SK-N-SH (cell line): ENCODE results near the gene TTC39A.

Experiments used
- CHD2 ChIP-seq: fragments of 150-350 bp; IDR thresholded peaks from 2 replicates; pipeline ENCODE4 v1.6.1; 2018; ENCODE audit warnings: low read length; ENCODE audit not compliant: partially characterized antibody
- CTCF ChIP-seq: fragments of 200-600 bp; sonication (generic); IDR thresholded peaks from 2 replicates; pipeline ENCODE4 v1.6.1; 2017; ENCODE audit warnings: antibody characterized with exemption, mild to moderate bottlenecking, moderate library complexity
- ELF1 ChIP-seq: IDR thresholded peaks from 2 replicates; pipeline ENCODE4 v1.4.0; 2012
- EZH2phosphoT487 ChIP-seq: fragments of 200-600 bp; sonication (generic); IDR thresholded peaks from 2 replicates; pipeline ENCODE4 v1.6.1; 2017; ENCODE audit warnings: low read depth, mixed run types, mild to moderate bottlenecking, antibody characterized with exemption, moderate library complexity, borderline replicate concordance
- FOXJ3 ChIP-seq: sonication (generic); formaldehyde crosslinking; IDR thresholded peaks from 2 replicates; pipeline ENCODE4 v1.5.1; 2020; ENCODE audit warnings: mild to moderate bottlenecking, missing genetic modification reagents
- FOXM1 ChIP-seq: IDR thresholded peaks from 2 replicates; pipeline ENCODE4 v1.4.0; 2012; ENCODE audit warnings: low read depth, mild to moderate bottlenecking
- JUND ChIP-seq: IDR thresholded peaks from 2 replicates; pipeline ENCODE4 v1.4.0; 2012
- MXI1 ChIP-seq: IDR thresholded peaks from 2 replicates; pipeline ENCODE4 v1.6.1; 2012; ENCODE audit warnings: mild to moderate bottlenecking, low read depth, low read length, improper control_type of control experiment
- NFIC ChIP-seq: IDR thresholded peaks from 2 replicates; pipeline ENCODE4 v1.4.0; 2012; ENCODE audit warnings: borderline replicate concordance
- RAD21 ChIP-seq: IDR thresholded peaks from 2 replicates; pipeline ENCODE4 v1.6.1; 2012; ENCODE audit warnings: mild to moderate bottlenecking, low read length
- TAF1 ChIP-seq: IDR thresholded peaks from 2 replicates; pipeline ENCODE4 v1.6.1; 2012; ENCODE audit warnings: low read depth, mild to moderate bottlenecking, low read length, moderate library complexity, borderline replicate concordance
- USF2 ChIP-seq: fragments of 150-350 bp; IDR thresholded peaks from 2 replicates; pipeline ENCODE4 v1.6.1; 2017; ENCODE audit warnings: antibody characterized with exemption, low read length, low read depth, borderline replicate concordance
- TF ChIP-seq, protein P1 (sequence below): IDR thresholded peaks from 2 replicates; pipeline ENCODE4 v1.4.0; 2012; ENCODE audit warnings: low read depth
- TF ChIP-seq, protein P2 (sequence below): IDR thresholded peaks from 2 replicates; pipeline ENCODE4 v1.4.0; 2012; ENCODE audit warnings: low read depth, borderline replicate concordance

DNA sequence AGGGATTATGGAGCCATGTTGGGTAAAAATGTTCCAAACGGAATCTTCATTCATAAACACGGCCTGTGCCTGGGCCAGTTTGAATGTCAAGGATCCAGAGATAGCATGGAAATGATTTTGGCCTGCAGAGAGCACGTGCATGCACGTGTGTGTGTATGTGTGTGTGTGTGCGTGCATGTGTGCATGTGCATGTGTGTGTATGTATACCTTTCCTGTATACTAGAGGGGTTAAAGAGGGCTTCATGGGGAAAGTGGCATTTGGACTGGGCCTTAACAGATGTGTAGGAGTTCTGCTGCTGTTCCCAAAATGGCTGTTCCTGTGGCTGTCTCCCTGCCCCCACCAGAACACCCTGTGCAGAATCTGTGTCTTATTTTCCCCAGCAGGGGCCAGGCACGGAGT is 21.7 kb downstream of the TTC39A start:
- TF ChIP-seq CHD2: no peak
- no peak for TF ChIP-seq ELF1
- no peak for TF ChIP-seq NFIC
- no peak for TF ChIP-seq CTCF
- TF ChIP-seq USF2: no peak
- TF ChIP-seq FOXM1: no peak
- TF ChIP-seq TAF1: no peak
- TF ChIP-seq RAD21: no peak
- TF ChIP-seq, protein P1, sequence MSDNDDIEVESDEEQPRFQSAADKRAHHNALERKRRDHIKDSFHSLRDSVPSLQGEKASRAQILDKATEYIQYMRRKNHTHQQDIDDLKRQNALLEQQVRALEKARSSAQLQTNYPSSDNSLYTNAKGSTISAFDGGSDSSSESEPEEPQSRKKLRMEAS: no peak
- TF ChIP-seq FOXJ3 (CRISPR knock-in tag): no peak
- TF ChIP-seq MXI1: no peak
- no peak for TF ChIP-seq EZH2phosphoT487
- TF ChIP-seq, protein P2, sequence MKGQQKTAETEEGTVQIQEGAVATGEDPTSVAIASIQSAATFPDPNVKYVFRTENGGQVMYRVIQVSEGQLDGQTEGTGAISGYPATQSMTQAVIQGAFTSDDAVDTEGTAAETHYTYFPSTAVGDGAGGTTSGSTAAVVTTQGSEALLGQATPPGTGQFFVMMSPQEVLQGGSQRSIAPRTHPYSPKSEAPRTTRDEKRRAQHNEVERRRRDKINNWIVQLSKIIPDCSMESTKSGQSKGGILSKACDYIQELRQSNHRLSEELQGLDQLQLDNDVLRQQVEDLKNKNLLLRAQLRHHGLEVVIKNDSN: no peak
- no peak for TF ChIP-seq JUND
